B cell (primary cell): ENCODE results near the gene CACNB2.

ENCODE experiments used
- EZH2 ChIP-seq: IDR thresholded peaks from 2 replicates; pipeline ENCODE4 v1.6.1; 2012; ENCODE audit warnings: borderline replicate concordance, low read depth, mild to moderate bottlenecking, moderate library complexity, low read length; ENCODE audit not compliant: insufficient read depth, poor library complexity, severe bottlenecking
- TF ChIP-seq, protein P1 (sequence below): fragments of 200-600 bp; IDR thresholded peaks from one replicate; pipeline ENCODE4 v1.8.0; 2022; ENCODE audit warnings: antibody characterized with exemption, mild to moderate bottlenecking

- TF ChIP-seq, protein P1, sequence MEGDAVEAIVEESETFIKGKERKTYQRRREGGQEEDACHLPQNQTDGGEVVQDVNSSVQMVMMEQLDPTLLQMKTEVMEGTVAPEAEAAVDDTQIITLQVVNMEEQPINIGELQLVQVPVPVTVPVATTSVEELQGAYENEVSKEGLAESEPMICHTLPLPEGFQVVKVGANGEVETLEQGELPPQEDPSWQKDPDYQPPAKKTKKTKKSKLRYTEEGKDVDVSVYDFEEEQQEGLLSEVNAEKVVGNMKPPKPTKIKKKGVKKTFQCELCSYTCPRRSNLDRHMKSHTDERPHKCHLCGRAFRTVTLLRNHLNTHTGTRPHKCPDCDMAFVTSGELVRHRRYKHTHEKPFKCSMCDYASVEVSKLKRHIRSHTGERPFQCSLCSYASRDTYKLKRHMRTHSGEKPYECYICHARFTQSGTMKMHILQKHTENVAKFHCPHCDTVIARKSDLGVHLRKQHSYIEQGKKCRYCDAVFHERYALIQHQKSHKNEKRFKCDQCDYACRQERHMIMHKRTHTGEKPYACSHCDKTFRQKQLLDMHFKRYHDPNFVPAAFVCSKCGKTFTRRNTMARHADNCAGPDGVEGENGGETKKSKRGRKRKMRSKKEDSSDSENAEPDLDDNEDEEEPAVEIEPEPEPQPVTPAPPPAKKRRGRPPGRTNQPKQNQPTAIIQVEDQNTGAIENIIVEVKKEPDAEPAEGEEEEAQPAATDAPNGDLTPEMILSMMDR, result no peak
- TF ChIP-seq EZH2, result no peak
These were observed 338.1 kb downstream of the CACNB2 start for GRCh38 chr10:18478354-18478753.
